A549 (cell line): ENCODE measurements around the gene MME. TPM values are rescaled to one million over a fixed set of nuclear protein-coding genes. Genes with fewer than 3 reads are reported as not detected.

Experiments used
- ATAC-seq, 2 experiments: fragments of 200-7000 bp in 1 of 2; fragments of >200 bp in 1 of 2; cut with Nextera tagmentation in 1 of 2; cut with Tn5 transposase in 1 of 2; 3 replicates each; pipeline versions ENCODE4 v1.8.0 to v1.9.1; 2018 to 2020; ENCODE audit warnings: mild to moderate bottlenecking in 1 of 2, moderate library complexity in 1 of 2
- CTCF ChIA-PET: fragments of 300-600 bp; sonication (Branson Sonifier 250); formaldehyde crosslinking; extraction: SDS; loops from one replicate; lab custom pipeline; 2021; ENCODE audit warnings: antibody characterized with exemption, inconsistent platforms; lab: Yijun Ruan, JAX
- POLR2A ChIA-PET: fragments of 350-600 bp; formaldehyde crosslinking; extraction: SDS; loops from one replicate; lab custom pipeline; 2021; ENCODE audit warnings: antibody characterized with exemption, inconsistent platforms; lab: Yijun Ruan, JAX
- DNase-seq, 2 experiments: peaks; one replicate each; pipeline versions ENCODE4 v3.0.0 to v3.0.0-alpha.2; 2011 to 2016; ENCODE audit warnings: low read depth in 1 of 2, low spot score in 1 of 2
- FAIRE-seq: peaks from 2 replicates; lab custom pipeline; 2011; peaks lifted over from hg19 to GRCh38; lab: Jason Lieb, UNC
- H3K27ac ChIP-seq, 2 experiments: fragments of >200 bp; sonication (Bioruptor Twin); formaldehyde crosslinking; 3 replicates each; pipeline ENCODE4 v1.5.1; 2016 to 2017
- H3K4me1 ChIP-seq: fragments of >200 bp; sonication (Bioruptor Twin); formaldehyde crosslinking; 3 replicates; pipeline ENCODE4 v1.6.1; 2016
- H3K4me2 ChIP-seq: fragments of >200 bp; sonication (Bioruptor Twin); formaldehyde crosslinking; 3 replicates; pipeline ENCODE4 v1.6.1; 2016
- H3K4me3 ChIP-seq: fragments of >200 bp; sonication (Bioruptor Twin); formaldehyde crosslinking; 3 replicates; pipeline ENCODE4 v1.5.1; 2016
- H3K9me3 ChIP-seq: fragments of >200 bp; sonication (Bioruptor Twin); formaldehyde crosslinking; 3 replicates; pipeline ENCODE4 v1.6.1; 2016
- CHD2 ChIP-seq: fragments of 150-350 bp; IDR thresholded peaks from 2 replicates; pipeline ENCODE4 v1.6.1; 2014; ENCODE audit warnings: low read length; ENCODE audit not compliant: partially characterized antibody
- CHD4 ChIP-seq: fragments of 200-600 bp; sonication (generic); IDR thresholded peaks from 2 replicates; pipeline ENCODE4 v1.6.1; 2016; ENCODE audit warnings: antibody characterized with exemption, mild to moderate bottlenecking, borderline replicate concordance
- EHMT2 ChIP-seq: fragments of 200-600 bp; sonication (generic); IDR thresholded peaks from 2 replicates; pipeline ENCODE4 v1.6.1; 2016; ENCODE audit warnings: antibody characterized with exemption, low read depth, mild to moderate bottlenecking, moderate library complexity
- FOSL2 ChIP-seq, 2 experiments: fragments of 450-650 bp in 1 of 2; fragments of >200 bp in 1 of 2; sonication (Bioruptor Twin) in 1 of 2; formaldehyde crosslinking; IDR thresholded peaks; 2 replicates each; pipeline versions ENCODE4 v1.5.0 to v1.6.1; 2016 to 2020; ENCODE audit warnings: mild to moderate bottlenecking in 1 of 2, moderate library complexity in 1 of 2
- FOXS1 ChIP-seq: fragments of 250-450 bp; sonication (Bioruptor Pico); IDR thresholded peaks from 2 replicates; pipeline ENCODE4 v1.5.0; 2020; ENCODE audit warnings: mild to moderate bottlenecking, moderate library complexity
- HDAC2 ChIP-seq: fragments of 200-600 bp; sonication (generic); IDR thresholded peaks from 2 replicates; pipeline ENCODE4 v1.6.1; 2016
- HEYL ChIP-seq: fragments of 250-450 bp; sonication (Bioruptor Pico); IDR thresholded peaks from 2 replicates; pipeline ENCODE4 v1.8.0; 2021; ENCODE audit warnings: mild to moderate bottlenecking, moderate library complexity
- HOXB5 ChIP-seq: fragments of 250-450 bp; sonication (Bioruptor Pico); IDR thresholded peaks from 2 replicates; pipeline ENCODE4 v1.5.0; 2020; ENCODE audit warnings: mild to moderate bottlenecking, moderate library complexity
- JUN ChIP-seq, 2 experiments: fragments of >200 bp; sonication (Bioruptor Twin); formaldehyde crosslinking; IDR thresholded peaks; 2 replicates in 1 of 2; 3 replicates in 1 of 2; pipeline ENCODE4 v1.6.1; 2016 to 2017
- NFE2L2 ChIP-seq: fragments of 150-350 bp; conservative IDR thresholded peaks from 2 replicates; pipeline ENCODE4 v1.6.1; 2014; ENCODE audit warnings: low read length
- PBX3 ChIP-seq: IDR thresholded peaks from 2 replicates; pipeline ENCODE4 v1.6.1; 2012
- PHF8 ChIP-seq: fragments of 200-600 bp; sonication (generic); IDR thresholded peaks from 2 replicates; pipeline ENCODE4 v1.6.1; 2016; ENCODE audit warnings: low read depth, mild to moderate bottlenecking, antibody characterized with exemption, moderate library complexity, borderline replicate concordance
- RARB ChIP-seq: fragments of 250-450 bp; sonication (Bioruptor Pico); IDR thresholded peaks from 2 replicates; pipeline ENCODE4 v1.8.0; 2021; ENCODE audit warnings: mild to moderate bottlenecking, moderate library complexity
- ZFP36 ChIP-seq: fragments of 450-650 bp; IDR thresholded peaks from 2 replicates; pipeline ENCODE4 v1.6.1; 2014; ENCODE audit warnings: borderline replicate concordance; ENCODE audit not compliant: partially characterized antibody
- ZNF302 ChIP-seq: fragments of 250-450 bp; sonication (Bioruptor Pico); IDR thresholded peaks from 2 replicates; pipeline ENCODE4 v1.9.0; 2021; ENCODE audit warnings: inconsistent platforms, mild to moderate bottlenecking, moderate library complexity
- WGBS: methylation state at CpG from one replicate; pipeline ENCODE4 v1.1.6; 2017; ENCODE audit errors: missing lambda C conversion rate; 5-methylcytosine and 5-hydroxymethylcytosine counted together
- polyA plus RNA-seq, 4 experiments: library from polyadenylated mRNA; depleted of rRNA in 3 of 4; stranded (reverse); fragments of >200 nt; fragmentation: RNase III in 1 of 4; extraction: RNeasy Plus Mini Kit Qiagen cat#74134 plus additional on column Dnase treatment in 1 of 4; gene quantifications; 2 replicates in 3 of 4; 3 replicates in 1 of 4; pipeline ENCODE4 v1.2.3, GENCODE V29; 2011 to 2017
- TF ChIP-seq, protein P1 (sequence below): fragments of 250-450 bp; sonication (Bioruptor Pico); IDR thresholded peaks from 2 replicates; pipeline ENCODE4 v1.5.0; 2021; ENCODE audit warnings: mild to moderate bottlenecking, moderate library complexity, borderline replicate concordance
- TF ChIP-seq, protein P2 (sequence below): fragments of >200 bp; sonication (Bioruptor Twin); formaldehyde crosslinking; IDR thresholded peaks from 3 replicates; pipeline ENCODE4 v1.5.1; 2016
- TF ChIP-seq, protein P3 (sequence below): fragments of >200 bp; sonication (Bioruptor Twin); formaldehyde crosslinking; IDR thresholded peaks from 3 replicates; pipeline ENCODE4 v1.6.1; 2016

The MME gene
- polyA plus RNA-seq, 2 of the 4 experiments (the other 2 are of a cell fraction) = not detected

DNA sequence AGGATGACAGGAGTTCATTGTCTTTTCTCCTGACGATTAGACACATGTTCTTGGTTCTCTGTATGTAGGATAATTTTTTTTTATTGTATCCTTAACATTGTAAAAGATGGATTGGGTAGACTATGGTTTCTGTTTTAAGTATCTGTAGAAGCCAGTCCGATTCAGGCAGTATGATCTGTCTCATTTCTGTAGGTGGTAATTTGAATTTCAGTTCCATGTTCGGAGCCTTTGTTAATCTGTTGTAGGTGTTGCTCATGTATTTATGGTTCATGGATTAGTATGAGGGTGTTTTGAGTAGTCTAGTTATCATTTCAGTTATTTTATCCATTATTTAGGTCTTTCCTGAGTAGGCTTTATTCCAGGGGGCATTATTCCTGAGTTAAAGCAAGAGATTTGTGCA, 32.4 kb upstream of the MME start:
- ATAC-seq (no peak), DNase-seq (no peak), FAIRE-seq (no peak)
- Histone ChIP-seq H3K4me2 (no peak overlapping the region), H3K27ac (no peak overlapping the region), H3K4me1 (no peaks in the 10 kb centered on the region), H3K9me3 (no peaks in the 10 kb centered on the region; the same call in 2 of the 3 replicates), H3K4me3 (no peak overlapping the region)
- 27% methylated on average over 3 of the region's 3 CpGs for WGBS
- no peak for TF ChIP-seq NFE2L2
- ChIA-PET CTCF (no interaction called here), POLR2A (no interaction called here)

GRCh38 chr3:155049959-155050358, 30.2 kb upstream of the MME start:
- no peak overlapping the region for H3K4me2 ChIP-seq
- TF ChIP-seq ZNF302 (no peak), FOXS1 (CRISPR knock-in tag) (no peak), ZFP36 (no peak), JUN (IDR thresholded peaks at IDR 0.05) (no peak), PHF8 (no peak), HEYL (CRISPR knock-in tag) (no peak)
- TF ChIP-seq, protein P1, sequence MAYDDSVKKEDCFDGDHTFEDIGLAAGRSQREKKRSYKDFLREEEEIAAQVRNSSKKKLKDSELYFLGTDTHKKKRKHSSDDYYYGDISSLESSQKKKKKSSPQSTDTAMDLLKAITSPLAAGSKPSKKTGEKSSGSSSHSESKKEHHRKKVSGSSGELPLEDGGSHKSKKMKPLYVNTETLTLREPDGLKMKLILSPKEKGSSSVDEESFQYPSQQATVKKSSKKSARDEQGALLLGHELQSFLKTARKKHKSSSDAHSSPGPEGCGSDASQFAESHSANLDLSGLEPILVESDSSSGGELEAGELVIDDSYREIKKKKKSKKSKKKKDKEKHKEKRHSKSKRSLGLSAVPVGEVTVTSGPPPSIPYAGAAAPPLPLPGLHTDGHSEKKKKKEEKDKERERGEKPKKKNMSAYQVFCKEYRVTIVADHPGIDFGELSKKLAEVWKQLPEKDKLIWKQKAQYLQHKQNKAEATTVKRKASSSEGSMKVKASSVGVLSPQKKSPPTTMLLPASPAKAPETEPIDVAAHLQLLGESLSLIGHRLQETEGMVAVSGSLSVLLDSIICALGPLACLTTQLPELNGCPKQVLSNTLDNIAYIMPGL (CRISPR knock-in tag) = no peak
- ChIA-PET POLR2A (no interaction called here), CTCF (no interaction called here)
- ATAC-seq (no peak), FAIRE-seq (no peak), DNase-seq (no peak)
- no peaks in the 10 kb centered on the region for H3K4me1 ChIP-seq
- no peaks in the 10 kb centered on the region; the same call in 2 of the 3 replicates for H3K9me3 ChIP-seq
- H3K4me3 ChIP-seq = no peak overlapping the region
- no peak overlapping the region for H3K27ac ChIP-seq
- 26% methylated on average over 4 of the region's 4 CpGs for WGBS

- FAIRE-seq (no peak), DNase-seq (no peak), ATAC-seq (no peak)
- ChIA-PET POLR2A (no interaction called here), CTCF (no interaction called here)
- WGBS = 0% methylated on average over 2 of the region's 2 CpGs
- Histone ChIP-seq H3K4me2 (no peak overlapping the region), H3K27ac (no peak overlapping the region), H3K4me1 (no peaks in the 10 kb centered on the region), H3K4me3 (no peak overlapping the region), H3K9me3 (no peaks in the 10 kb centered on the region; the same call in 2 of the 3 replicates)
- no peak for TF ChIP-seq JUN (IDR thresholded peaks at IDR 0.05)
- TF ChIP-seq HDAC2 = no peak
- peak; percentile 69 for TF ChIP-seq ZFP36
- TF ChIP-seq FOSL2 (IDR thresholded peaks at IDR 0.05) = no peak
- no peak for TF ChIP-seq FOSL2 (CRISPR knock-in tag; IDR thresholded peaks at IDR 0.05)
- no peak for TF ChIP-seq RARB
- no peak for TF ChIP-seq PBX3
- no peak for TF ChIP-seq CHD2
These were observed 27.6 kb upstream of the MME start for GRCh38 chr3:155052470-155052869.

DNA sequence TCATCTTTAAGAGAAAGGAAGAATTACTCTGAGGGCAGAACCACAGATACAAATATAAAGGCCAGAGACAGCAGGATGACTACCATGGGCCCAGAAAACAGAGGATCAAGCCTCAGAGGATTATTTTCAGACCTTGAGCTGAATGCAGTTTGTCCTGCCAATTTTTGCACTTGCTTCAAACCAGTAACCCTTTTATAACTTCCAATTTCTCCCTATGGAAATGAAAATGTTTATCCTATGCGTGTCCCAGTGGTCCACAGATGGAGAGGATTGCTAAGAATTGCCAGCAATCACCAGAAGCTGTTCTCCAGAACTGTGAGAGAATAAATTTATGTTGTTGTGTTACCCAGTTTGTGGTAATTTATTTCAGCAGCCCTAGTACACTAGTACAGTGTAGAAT, 26.4 kb upstream of the MME start:
- FAIRE-seq (no peak), ATAC-seq (no peak)
- POLR2A ChIA-PET = no interaction called here
- CTCF ChIA-PET = no interaction called here
- H3K4me2 ChIP-seq = no peak overlapping the region
- WGBS = 4% methylated on average over 1 of the region's 1 CpG
- H3K9me3 ChIP-seq = no peaks in the 10 kb centered on the region; the same call in 2 of the 3 replicates
- no peak for TF ChIP-seq PHF8
- TF ChIP-seq CHD4 = no peak
- TF ChIP-seq, protein P2, sequence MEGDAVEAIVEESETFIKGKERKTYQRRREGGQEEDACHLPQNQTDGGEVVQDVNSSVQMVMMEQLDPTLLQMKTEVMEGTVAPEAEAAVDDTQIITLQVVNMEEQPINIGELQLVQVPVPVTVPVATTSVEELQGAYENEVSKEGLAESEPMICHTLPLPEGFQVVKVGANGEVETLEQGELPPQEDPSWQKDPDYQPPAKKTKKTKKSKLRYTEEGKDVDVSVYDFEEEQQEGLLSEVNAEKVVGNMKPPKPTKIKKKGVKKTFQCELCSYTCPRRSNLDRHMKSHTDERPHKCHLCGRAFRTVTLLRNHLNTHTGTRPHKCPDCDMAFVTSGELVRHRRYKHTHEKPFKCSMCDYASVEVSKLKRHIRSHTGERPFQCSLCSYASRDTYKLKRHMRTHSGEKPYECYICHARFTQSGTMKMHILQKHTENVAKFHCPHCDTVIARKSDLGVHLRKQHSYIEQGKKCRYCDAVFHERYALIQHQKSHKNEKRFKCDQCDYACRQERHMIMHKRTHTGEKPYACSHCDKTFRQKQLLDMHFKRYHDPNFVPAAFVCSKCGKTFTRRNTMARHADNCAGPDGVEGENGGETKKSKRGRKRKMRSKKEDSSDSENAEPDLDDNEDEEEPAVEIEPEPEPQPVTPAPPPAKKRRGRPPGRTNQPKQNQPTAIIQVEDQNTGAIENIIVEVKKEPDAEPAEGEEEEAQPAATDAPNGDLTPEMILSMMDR = no peak
- TF ChIP-seq EHMT2 = no peak
- no peak for TF ChIP-seq HOXB5 (CRISPR knock-in tag)
- TF ChIP-seq, protein P3, sequence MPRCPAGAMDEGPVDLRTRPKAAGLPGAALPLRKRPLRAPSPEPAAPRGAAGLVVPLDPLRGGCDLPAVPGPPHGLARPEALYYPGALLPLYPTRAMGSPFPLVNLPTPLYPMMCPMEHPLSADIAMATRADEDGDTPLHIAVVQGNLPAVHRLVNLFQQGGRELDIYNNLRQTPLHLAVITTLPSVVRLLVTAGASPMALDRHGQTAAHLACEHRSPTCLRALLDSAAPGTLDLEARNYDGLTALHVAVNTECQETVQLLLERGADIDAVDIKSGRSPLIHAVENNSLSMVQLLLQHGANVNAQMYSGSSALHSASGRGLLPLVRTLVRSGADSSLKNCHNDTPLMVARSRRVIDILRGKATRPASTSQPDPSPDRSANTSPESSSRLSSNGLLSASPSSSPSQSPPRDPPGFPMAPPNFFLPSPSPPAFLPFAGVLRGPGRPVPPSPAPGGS = no peak
- TF ChIP-seq, all 56 proteins: peak for 0
- no peak overlapping the region for H3K4me3 ChIP-seq
- no peak for DNase-seq
- no peaks in the 10 kb centered on the region for H3K4me1 ChIP-seq
- no peak overlapping the region for H3K27ac ChIP-seq
